Activated CD4-positive, alpha-beta T cell treated with anti-CD3 and anti-CD28 coated beads, Interleukin-10, Interleukin-2, amounts not matched to agents 100 ng/mL and 50 ng/mL, durations not matched to agents 16 hours and 8 hours (primary cell): Measurements from ENCODE around the gene GPATCH11.

Experiments used
- DNase-seq: peaks from one replicate; pipeline ENCODE4 v3.0.0-alpha.2; 2020

Gene GPATCH11

GRCh38 chr2:37083873-37084794, at the start of gene GPATCH11, which contains the start of gene HEATR5B:
Gene GPATCH11 (plus strand): TSS chr2:37084518. CDS start chr2:37088382, 3,864 bp downstream.
Gene HEATR5B (minus strand): TSS chr2:37084372. CDS start chr2:37083414, 958 bp downstream.
- DNase-seq: peak; percentile 97

- no peak for DNase-seq
Observed at GRCh38 chr2:37037771-37038170, 46.5 kb upstream of the GPATCH11 start.

GRCh38 chr2:37039580-37039979, 44.7 kb upstream of the GPATCH11 start:
- DNase-seq: no peak

- no peak for DNase-seq
Observed at GRCh38 chr2:37052600-37053332, 31.6 kb upstream of the GPATCH11 start.

GRCh38 chr2:37059841-37060240, 24.5 kb upstream of the GPATCH11 start:
- no peak for DNase-seq

- no peak for DNase-seq
Observed at GRCh38 chr2:37060446-37060845, 23.9 kb upstream of the GPATCH11 start.

GRCh38 chr2:37061013-37061711, 23.2 kb upstream of the GPATCH11 start:
- DNase-seq: no peak

- DNase-seq: no peak
Observed at GRCh38 chr2:37061776-37062175, 22.5 kb upstream of the GPATCH11 start.

- no peak for DNase-seq
Observed at GRCh38 chr2:37068686-37069085, 15.6 kb upstream of the GPATCH11 start.

GRCh38 chr2:37070931-37071330, 13.4 kb upstream of the GPATCH11 start:
- no peak for DNase-seq

GRCh38 chr2:37080266-37080665, 4.1 kb upstream of the GPATCH11 start:
- DNase-seq: no peak

- DNase-seq: no peak
Observed at GRCh38 chr2:37080689-37081088, 3.6 kb upstream of the GPATCH11 start.

- DNase-seq: no peak
Observed at GRCh38 chr2:37084797-37085196, 479 bp downstream of the GPATCH11 start.

GRCh38 chr2:37085731-37086147, 1.4 kb downstream of the GPATCH11 start:
- peak; percentile 47 for DNase-seq

- no peak for DNase-seq
Observed at GRCh38 chr2:37090019-37090477, 5.7 kb downstream of the GPATCH11 start.

- no peak for DNase-seq
Observed at GRCh38 chr2:37091873-37092272, 7.6 kb downstream of the GPATCH11 start.

- no peak for DNase-seq
Observed at GRCh38 chr2:37096568-37096967, 12.2 kb downstream of the GPATCH11 start.

- DNase-seq: no peak
Observed at GRCh38 chr2:37098416-37099118, 14.2 kb downstream of the GPATCH11 start.

GRCh38 chr2:37100054-37100453, 15.7 kb downstream of the GPATCH11 start:
- no peak for DNase-seq

GRCh38 chr2:37102588-37102987, 18.3 kb downstream of the GPATCH11 start:
- no peak for DNase-seq

GRCh38 chr2:37104178-37104577, 19.9 kb downstream of the GPATCH11 start:
- no peak for DNase-seq

- no peak for DNase-seq
Observed at GRCh38 chr2:37105150-37105549, 20.8 kb downstream of the GPATCH11 start.
